NCI-H1417 (cell line): ENCODE measurements around the gene ITPR3.

Experiments
- DNase-seq, 3 experiments: peaks; one replicate each; lab custom pipeline; 2025; lab: John Stamatoyannopoulos, UW

ITPR3 gene

DNA sequence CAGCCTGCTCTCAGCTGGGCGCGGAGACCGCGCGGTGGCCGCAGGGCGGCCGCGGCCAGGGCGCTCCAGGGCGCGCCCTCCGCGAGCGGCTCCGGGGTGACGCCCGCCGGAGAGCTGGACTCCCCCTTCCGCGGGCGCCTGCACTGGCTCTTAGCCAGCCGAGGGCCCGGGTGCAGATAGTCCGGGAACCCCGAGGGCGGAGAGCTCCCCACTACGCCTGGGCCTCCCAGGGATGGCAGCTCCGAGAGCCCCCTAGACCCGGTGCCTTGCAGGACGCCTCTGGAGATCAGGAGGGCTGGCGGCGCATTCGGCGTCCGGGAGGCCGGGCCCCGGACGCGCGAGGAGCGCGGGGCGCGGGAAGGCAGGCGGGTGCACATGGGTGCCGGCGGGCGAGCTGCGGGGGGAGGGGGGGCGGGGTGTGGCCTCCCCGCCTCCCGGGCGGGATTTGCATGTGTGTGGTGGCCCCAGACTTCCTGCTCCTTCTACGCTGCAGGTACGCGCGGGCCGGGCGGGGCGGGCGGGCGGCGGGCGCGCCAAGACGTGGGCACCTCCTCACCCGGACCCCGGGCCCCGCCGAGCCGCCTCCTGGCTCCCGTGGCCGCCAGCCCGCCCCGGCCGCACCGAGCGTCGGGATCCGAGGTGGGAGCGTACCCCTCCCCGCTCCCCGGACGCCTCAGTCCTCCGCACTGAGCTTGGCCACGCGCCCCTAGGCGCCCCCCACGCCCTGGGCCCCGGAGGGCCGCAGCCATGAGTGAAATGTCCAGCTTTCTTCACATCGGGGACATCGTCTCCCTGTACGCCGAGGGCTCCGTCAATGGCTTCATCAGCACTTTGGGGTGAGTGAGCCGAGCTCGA is at the start of gene ITPR3:
TSS of gene ITPR3 (plus strand) at position 467 of the 855 bp plus-strand sequence. CDS start at position 748, 281 bp downstream.
- DNase-seq: peak; percentile 74 to 87 (median 84)

DNA sequence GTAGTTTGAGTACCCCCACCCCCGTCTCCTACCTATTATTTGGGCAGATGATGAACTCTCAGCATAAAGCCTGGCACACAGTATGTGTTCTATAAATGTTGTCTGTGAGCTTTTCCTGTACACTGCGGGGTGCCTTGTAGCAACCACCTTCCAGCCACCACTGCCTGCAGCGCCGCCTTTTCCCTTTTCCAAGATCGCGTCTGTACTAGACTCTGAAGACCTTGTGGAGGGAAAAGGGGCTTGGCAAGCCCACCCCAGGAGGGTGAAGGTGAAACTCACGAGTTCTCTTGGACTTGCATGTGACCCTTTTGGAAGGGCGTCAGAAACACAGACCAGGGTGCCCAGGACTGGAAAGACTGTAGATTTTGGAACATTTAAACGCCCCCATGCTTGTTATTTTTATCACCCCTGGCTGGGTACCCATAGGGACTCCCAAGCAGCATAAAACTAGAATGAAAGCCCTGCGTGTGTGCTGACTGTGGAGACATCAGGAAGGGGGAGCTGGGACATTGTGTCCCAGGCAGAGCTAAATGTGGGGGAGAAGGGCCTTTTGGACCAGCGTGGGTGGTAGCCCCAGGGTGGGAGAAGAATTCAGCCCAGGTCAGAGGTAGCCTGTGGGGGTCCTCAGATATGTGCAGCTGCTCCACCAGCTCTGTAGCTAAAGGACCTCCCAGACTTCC is 49.3 kb upstream of the ITPR3 start:
- DNase-seq: peak in 1 of 3 experiments; percentile 70

DNA sequence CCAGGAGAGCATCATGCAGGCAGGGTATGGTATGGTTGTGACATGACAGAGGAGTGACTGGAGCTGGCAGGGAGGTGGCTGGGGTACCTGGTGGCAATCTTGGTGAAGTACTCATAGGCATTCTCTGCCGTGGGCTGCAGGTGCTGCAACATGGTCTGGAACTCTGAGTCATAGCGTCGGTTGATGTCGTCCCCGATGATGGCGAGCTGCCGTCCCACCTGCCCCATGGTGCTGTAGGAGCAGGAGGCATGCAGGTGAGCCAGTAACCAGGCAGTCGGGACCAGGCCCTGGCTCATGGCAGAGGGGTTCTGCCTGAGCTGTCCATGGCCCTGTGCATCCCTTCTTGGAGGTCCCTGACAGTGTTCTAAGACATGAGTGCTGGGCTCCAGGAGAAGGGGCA is 45.9 kb upstream of the ITPR3 start:
- no peak for DNase-seq

DNA sequence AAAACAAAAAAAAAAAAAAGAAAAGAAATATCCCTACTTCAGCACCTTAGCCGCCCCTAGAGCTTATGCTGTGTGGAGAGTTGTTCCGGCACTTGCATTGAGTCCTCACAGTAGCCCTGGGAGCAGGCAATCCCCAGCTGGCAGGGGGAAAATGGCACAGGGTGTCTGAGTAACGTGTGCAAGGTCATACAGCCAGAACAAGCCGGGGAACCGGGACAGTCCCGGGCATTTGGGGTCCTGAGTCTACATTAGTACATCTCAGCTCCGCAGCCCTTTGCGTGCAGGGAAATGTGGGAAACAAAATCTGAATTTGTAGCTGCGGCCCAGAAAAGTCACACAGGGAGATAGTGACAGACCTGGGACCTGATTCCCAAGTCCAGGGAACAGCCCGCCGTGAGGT is 44.5 kb upstream of the ITPR3 start:
- no peak for DNase-seq

DNA sequence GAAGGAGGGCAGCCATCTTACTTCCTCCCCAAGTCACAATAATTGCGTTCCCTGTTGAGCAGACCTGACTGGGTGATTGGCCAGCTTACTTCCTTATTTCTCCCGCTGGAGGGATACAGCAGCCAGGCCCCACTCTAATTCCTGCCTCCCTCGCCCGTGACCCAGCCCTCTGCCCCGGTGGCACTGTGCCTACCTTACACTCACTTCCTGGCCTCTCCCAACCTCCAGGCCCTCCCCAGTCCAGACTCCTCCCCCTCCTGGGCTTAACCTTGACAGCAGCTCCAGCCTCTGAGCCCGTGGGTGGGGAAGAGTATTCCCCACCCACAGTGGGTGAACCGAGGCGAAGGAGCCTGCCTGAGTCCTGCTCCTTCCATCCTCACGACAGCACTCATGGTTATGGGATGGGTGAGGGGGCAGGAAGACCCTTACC is 44.0 kb upstream of the ITPR3 start:
- DNase-seq: no peak

DNA sequence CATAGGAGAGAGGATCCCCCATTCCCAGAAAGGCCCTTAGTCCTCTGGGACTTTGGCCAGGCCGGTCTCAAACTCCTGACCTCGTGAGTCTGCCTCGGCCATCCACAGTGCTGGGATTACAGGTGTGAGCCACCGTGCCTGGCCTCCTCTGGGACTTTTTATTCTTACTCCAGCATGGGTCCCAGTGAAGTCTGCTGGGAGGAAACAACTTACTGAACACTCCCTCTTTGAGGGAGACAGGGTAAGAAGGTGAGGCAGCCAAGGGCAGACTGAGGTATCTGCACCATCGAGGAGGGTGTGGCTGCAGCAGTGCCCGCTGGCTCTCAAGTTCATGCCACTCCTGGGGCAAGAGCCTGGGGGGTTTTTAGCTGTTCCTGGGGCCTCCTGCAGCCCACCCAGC is 43.4 kb upstream of the ITPR3 start:
- no peak for DNase-seq

DNA sequence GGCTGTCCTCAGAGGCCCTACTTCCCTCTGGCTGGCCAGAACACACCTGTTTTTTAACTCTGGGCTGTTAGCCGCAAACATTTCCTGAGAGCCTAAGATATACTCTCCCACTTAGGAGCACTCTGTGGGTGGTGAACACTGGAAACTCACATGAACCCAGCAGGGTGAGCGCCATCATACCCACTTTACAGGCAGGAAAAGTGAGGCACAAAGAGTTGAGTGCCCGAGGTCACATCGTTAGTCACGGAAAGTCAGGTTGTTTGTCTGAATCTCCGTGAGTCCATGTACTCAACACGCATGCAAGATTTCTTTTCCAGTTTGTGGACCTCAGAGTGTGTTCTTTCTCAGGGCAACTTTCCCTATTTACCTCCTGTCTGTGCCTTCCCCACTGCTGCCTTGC is 43.0 kb upstream of the ITPR3 start:
- DNase-seq: no peak

DNA sequence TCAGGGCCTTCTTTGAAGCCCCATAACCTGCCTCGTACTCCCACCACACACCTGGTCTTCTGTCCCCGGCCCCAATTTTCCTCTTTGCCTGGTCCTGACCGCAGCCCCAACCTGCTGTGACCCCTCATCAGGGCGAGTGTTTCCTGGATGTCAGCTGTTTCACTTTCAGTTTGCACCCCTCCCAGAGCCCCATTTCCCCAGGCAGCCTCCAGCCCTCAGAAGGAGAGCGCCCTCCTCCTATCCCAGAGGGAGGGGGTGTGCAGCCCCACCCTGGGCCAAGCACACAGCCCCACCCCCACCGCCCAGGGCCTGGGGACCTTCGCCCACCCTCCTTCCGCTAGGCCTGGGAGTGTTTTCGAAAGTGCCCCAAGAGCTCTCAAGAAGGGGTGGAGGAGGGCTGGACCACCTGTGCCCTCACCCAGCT is 42.5 kb upstream of the ITPR3 start:
- DNase-seq: no peak

DNA sequence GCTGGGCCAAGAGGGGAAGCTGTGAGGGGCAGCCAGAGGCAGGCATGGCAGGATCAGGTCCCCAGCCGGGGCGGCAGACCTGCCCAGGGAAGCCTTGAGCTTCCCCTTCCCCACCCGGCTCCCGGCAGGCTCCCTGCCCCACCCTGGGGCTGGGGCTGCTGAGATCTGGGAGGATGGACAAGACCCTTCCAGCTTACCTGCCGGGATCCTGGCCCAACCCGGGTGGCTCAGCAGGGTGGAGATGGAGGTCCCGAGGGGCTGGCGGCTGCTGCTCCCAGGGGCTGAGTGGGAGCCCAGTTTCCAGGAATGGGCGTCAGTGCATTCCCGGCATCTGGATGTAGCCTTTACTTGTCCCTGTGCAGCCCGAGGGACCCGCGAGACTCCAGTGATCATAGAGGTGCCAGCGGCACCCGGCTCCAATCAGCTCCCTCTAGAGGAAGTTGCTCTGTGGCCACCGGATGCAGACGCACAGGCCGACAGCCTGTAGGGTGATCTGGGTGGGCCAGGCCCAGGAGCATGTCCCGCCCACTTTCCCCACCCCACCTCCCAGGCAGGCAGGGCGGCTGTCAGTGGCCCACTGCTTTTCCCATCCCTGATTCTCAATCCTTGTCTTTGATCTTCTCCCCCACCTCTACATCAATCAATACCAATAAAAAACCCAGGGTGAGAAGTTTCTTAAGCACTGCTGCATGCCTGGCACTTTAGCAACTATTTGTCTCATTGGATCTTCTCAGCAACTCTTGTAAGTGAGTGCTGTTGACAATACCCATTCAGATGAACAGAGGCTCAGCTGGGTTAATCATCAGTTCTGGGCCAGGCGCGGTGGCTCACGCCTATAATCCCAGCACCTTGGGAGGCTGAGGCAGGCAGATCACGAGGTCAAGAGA is 41.1 kb upstream of the ITPR3 start, which contains the start of gene BAK1:
TSS of gene BAK1 (minus strand) at position 449 of the 887 bp plus-strand sequence. CDS start 2,672 bp downstream, outside the sequence.
- DNase-seq: peak; percentile 76 to 89 (median 83)

DNA sequence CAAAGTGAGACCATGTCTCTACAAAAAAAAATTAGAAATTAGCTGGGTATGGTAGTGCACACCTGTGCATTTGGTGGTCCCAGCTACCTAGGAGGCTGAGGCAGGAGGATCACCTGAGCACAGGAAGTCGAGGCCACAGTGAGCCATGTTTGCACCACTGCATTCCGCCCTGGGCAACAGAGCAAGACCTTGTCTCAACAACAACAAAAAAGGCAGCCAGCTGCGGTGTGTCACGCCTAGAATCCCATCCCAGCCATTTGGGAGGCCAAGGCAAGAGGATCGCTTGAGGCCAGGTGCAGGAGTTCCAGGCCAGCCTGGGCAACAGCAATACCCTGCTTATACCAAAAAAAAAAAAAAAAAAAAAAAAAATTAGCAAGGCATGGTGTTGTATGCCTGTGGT is 39.9 kb upstream of the ITPR3 start:
- no peak for DNase-seq

DNA sequence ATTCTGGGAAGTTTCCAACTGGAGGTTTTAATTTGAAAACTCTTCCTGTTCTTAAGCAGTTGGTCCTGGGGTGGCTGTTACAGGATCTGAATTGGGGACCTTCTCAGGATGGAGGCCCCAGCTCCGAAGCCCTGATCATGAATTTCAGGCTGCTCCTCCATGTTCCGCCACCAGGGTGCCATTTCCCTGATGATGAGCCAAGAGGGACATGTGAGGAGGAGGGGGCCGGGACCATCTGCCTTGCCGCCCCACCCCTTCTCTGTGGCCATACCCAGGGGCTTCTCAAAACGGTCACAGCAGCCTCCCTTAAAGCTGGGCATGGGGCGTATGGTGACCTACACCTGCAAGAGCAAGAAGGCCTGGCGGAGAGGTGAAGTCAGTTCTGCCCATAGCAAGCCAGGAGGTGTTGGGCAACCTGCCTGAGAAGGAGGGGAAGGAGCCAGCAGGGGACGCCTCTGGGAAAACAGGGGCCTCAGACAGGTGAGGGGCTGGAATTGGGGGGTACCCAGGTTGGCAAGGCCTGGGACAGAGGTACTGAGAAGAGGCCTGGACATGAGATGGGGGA is 37.4 kb upstream of the ITPR3 start:
- no peak for DNase-seq

DNA sequence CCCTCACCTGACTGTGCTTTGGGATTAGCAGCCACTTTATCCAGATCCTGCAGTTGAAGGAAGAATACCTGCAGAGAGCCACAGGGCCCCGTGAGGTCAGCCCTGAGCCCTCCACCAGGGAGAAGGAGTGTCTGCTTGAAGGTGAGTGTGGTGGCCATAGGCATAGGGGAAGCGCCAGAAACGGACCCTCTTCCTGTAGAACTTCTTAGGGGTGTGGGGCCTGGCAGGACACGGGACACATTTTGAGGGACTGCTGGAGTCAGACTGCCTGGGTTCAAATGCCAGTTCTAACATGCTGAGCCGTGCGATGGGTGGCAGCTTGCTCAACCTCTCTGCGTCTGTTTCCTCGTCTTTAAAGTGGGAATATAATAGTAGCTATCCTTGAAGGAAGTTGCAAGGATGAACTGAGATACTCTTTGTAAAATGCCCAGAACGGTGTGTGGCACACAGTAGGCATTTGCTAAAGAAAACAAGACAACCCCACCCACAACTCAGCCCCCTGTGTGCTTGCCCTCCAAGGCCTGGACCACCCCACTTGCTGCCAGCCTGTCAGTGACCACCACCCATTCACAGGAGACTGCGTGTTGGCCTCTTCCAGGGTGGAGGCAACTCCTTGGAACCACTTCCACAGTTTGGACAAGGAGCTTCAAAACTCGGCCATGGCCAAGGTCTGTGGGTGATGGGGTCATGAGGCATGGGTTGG is 36.3 kb upstream of the ITPR3 start:
- DNase-seq: no peak

DNA sequence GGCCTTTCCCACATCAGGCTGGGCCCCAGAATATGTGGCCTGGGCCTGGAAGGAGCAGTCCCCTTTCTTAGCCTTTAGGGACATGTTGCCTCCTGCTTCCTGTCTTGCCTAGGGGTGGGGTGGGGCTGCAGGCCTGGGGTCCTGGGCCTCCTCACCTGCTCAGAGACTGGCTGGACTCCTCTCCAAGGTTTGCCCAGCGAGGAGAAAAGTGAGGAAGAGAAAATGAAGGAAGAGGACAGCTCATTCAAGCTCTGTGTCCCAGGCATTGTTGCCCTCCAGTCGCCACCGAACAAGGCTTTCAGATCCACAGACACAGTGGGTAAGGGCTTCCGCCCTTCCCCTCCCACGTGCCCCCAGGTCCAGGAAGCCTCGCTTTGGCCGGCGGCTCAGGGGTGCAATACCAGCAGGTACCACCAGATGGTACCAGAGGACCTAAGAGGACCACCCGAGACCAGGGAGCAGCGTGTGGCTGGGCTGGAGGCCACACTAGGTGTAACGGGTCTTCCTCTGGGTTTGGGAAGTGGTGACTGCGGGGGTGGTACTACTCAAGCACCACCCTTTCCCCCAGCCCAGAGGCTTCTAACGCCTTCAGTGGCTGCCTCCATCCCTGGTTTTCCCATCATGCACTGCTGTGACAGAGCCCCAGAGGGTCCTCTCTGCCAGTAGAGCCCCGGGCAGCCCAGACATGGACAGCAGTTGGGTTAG is 35.6 kb upstream of the ITPR3 start:
- peak; percentile 67 to 77 (median 73) for DNase-seq

DNA sequence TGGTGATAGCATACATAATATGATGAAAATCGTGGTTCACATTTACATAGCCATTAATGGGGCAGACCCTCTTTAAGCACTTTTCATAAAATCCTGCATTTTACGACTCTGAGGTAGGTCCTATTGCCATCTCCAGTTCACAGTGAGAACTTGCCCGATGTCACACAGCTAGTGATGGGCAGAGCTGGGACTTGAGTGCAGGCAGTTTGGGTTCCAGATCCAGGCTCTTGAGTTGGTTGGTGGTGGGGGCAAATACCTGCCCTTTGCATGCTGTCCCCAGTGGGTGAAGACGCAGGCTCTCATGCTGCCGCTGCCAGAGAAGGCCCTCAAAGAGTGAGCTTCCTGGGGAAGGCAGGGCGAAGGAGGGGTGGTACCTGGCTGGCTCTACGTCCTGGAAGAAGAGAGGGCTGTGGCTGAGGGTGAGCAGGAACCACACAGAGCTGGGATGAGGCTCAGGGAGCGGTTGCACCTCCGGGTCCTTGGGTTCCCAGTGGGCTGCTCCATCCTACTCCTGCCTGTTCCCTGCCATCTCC is 34.9 kb upstream of the ITPR3 start:
- DNase-seq: no peak

DNA sequence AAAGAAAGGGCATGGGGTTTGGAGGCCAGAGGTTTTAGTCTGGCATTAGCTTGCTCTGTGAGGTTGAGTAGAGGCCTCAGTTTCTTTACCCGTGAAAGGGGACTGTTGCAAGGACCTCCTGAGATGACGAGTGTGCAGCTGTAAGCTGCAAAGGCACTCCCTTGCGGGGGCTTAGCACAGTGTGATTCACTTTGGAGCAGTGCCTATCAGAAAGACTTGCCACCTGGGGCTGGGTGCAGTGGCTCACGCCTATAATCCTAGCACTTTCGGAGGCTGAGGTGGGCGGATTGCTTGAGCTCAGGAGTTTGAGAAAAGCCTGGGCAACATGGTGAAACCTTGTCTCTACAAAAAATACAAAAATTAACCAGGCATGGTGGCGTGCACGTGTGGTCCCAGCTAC is 33.6 kb upstream of the ITPR3 start:
- no peak for DNase-seq

DNA sequence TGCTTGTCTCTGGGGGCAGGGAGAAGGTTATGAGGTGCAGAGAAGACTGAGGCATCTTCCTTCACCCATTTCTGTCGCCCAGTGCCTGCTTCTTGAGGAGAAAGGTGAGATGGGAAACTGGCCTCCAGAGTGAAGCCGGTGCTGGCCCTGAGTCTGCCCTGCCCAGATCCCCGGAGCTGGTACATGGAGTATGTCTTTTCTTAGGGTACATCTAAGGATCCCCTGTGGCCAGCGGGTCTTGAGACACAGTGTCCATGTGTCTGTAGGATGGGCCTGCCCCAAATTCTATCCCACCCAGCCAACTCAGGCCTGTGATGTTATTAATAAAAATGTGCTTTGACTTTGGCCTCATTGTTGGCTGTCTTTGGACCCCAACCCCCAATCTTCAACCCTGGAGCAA is 32.2 kb upstream of the ITPR3 start:
- no peak for DNase-seq

DNA sequence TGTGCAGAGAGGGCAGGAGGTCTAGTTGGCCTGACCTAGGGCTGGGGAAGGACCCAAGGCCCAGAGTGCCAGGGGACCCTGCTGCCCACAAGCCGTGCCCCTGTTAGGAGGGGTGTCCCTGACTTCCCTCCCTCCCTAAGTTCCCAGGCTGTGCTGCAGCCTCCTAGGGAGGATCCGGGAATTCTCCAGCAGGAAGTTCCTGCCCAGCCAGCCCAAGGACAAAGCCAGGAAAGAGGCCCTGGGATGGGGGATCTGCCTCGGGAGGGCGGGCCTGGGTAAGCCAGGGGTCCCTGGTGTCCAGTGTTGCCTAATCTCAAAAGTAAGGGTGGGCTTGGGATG is 31.8 kb upstream of the ITPR3 start:
- no peak for DNase-seq

DNA sequence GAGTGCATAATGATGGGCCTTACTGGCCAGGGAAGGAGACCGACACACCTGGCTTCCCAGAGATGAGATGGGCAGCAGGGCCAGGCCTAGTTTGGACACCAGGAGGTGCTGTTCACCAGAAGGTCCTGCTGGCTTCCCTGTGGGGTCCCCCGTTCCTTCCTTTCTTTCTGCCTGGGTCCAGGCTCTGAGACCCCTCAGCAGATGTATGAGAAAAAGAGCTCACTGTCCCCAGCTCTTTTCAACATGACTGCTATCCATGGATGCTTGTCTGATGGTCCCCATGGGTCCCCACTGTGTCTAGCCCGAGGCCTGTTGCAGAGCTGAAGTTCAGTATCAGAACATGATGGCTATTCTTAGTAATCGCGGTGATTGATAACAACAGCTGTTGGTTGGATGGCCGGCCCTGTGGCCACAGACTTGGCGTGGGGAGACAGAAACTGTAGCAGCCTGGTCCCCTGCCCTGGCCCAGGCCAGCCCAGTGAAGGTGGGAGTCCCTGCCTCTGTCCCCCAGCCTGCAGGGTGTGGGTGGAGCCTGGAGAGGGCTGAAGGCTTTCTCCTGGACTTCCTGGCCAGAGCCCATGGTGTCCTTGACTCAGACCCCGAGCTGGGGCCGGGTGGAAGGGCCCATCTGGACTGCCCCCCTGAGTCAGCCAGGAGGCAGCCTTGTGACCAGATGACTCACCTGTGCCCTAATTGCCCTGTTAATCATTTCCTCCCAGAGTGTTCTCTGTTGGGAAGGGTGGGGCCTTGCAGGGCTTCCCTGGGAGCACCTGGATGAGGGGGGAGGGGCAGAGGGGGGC is 31.2 kb upstream of the ITPR3 start:
- DNase-seq: peak; percentile 18 to 58 (median 53)

DNA sequence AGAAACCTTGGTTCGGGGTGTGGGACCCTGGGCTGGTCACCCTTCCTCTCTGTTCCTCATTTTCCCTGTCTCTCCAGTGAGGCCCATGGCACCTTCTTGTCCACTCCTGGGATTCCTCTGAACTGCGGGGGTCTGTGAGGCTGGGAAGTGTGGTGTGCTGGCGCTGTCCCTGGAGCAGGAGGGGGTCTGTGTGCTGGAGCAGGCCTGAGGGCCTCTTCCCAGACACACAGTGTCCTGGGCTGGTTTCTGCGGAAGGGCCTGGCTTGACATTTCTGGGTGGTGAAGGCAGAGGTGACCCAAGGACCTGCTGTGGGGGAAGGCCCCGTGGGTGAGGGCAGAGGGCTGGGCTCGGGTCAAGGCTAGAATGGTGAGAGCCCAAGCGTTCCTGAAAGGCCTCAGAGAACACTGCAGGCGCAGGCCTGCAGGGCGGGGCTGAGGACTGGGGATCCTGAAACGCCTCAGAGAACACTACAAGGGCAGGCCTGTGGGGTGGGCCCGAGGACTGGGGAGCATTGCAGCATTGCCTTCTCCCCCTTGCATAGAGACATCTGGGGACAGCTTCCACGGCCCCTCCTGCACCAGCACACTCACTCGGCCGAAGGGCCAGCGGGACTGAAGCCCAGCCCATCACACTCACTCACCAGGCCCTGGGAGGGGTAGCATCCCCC is 30.5 kb upstream of the ITPR3 start:
- no peak for DNase-seq
